Middle frontal gyrus (tissue), 1 donor: ENCODE measurements around the gene AGR2.

Experiments
- DNase-seq: peaks from one replicate; pipeline ENCODE4 v3.0.0-alpha.2; 2015; ENCODE audit warnings: low spot score; ENCODE audit errors: extremely low spot score

AGR2 gene

GRCh38 chr7:16742547-16742946, 62.3 kb downstream of the AGR2 start:
- DNase-seq = no peak
